Measurements from ENCODE around the gene CCR6.
"Not testable (repeated sequence)": the region's sequence is repeated elsewhere in the genome, so short reads cannot be mapped to it uniquely, and the experiment has no call there.

The CCR6 gene

DNA sequence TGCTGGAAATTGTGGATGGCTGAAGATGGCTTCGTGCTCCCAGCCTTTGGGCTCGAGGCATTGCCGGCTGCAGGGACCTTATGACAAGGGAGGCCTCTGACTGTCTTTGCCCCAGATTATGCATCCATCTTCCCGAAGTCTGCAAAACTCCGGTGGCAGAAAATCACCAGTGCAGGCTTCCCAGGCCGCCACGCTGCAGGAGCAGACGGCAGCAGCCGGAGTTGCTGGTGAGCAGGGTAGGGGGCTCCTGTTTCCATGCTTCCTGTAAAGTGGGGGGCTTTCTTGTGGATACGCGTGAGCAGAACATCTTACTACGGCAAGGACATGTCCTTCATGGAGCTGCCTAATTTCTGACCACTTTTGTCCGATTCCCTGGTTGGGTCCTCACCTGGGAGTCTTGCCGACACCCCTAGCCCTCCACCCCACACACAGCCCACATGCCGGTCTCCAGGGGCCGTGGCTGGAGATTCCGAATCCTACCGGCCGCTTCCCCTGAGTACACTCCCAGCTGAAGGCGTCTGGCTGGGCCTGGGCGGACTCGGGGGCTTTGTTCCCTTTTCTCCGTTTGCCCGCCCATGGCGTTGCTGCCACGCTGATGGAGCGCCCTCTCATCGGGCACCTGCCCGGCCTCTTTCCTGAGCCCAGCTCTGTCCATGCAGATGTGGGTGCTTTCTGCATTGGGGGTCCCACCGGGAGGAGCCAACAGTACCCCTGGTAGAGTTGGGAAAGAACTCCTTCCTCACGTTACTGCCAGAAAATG, 56.2 kb downstream of the CCR6 start:
- DNase-seq = not testable (repeated sequence)

DNA sequence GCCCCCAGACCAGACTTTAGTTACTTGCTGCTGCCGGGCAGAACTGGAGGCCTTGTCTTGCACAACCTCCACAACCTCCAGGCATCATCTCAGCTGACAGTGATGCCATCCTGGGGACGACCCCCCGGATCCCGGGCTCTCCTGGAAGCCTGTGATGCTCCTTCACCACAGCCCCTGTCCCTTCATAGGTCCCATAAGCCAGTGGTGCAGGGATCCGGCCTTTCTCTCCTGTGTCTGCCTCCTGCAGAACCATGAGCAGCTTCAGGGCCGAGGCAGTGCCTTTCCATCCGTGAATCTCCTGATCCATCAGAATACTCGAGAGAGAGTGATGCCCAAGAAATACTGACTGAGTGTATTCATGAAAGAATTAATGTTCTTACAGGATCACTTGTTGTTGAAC, 57.2 kb downstream of the CCR6 start:
- not testable (repeated sequence) for DNase-seq

DNA sequence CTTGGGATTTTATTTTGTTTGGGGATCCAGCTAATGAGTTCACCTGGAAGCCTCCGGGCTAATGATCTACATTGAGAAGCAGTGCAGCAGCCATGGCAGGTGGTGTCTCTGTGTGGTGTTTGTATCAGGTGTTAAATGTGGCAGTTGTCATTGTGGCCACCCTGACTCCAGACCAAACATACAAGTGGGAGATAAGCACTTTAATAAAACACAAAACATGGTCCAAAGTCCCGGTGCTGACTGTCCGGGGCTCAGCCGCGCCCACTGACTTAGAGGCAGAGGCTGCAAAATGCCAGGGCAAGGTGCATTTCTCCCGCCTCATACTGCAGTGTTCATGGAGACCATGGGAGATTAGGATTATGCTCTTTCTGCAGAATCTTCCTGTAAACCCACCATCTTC, 58.5 kb downstream of the CCR6 start:
- DNase-seq = not testable (repeated sequence)

DNA sequence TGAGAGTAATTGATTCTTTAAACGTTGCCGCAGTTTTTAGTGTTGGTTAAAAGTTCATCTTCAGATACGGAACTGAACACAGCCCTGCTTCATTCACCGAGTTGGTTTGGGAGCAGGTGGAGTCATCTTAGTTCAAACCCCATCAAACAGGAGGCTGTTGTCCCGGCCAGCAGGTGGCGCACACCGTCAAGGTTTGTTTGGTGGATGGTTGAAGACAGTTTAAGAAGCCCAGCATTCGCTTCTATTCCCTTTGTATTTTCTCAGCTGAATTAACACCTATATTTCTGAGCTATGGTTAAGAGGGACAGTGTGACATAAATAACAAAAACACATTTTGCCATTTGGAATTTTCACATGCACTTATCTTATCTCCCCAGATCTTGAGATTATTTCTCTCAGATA, 60.0 kb downstream of the CCR6 start:
- DNase-seq = not testable (repeated sequence)

DNA sequence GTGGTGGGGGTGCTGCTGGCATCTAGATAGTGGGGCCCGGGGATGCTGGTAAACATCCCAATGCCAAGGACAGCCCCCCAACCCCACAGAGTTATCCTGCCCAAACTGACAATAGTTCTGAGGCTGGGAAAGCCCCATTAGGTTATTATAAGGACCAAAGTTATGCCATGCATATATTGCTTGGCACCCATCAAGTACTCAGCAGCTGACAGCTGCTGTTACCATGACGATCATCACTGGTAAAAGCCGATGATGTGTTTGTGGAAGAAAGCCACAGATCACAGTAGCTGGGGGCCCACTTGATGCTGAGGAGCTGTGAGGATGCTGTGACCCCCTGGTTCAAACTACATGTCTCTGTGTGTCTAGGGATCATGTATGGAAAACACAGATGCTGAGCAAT, 62.2 kb downstream of the CCR6 start:
- not testable (repeated sequence) for DNase-seq

DNA sequence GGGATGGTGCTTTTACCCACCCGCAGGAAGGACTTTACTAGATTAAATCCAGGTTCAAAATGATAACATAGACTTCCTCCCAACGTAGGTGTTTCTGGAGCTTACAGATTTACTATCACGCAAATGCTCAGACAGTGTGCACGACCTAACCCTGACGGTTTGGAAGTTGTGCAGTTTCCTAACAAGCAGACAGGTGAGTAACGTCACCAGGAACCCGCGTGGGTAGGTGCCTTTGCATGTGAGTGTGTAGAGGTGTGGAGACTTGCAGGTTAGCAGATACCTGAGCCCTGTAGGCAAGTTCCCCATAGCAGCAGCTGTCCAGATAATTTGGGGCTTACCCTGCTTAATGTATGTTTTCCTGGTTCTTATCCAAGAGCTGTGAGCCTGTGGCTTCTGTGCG, 64.4 kb downstream of the CCR6 start:
- not testable (repeated sequence) for DNase-seq
